ENCODE data around the gene HYKK.

Gene HYKK

DNA sequence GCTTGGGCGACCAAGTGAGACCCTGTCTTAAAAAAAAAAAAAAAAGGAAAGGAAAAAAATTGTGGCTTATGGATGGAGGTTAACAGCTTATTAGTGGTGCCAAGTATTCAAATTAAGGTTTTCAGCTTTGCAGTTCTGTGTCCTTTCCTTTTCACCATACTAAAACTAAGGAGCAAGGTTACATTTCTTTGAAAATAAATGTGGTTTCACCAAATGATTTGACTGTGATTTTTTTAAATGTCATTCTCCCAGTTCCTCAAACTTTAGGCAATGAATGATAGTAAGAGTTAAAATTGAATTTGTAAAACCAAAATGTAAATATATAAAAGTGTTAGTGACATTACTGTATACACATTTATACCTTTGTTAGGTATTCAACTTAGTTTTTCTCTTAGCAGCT lies 67.6 kb downstream of the HYKK start:
- intact Hi-C loops (cut with DNase I) = no loop called here
- no peak for DNase-seq

Measured in posterior cingulate gyrus (tissue), 11 donors.